Hepatocyte (in vitro differentiated cells): ENCODE data around the gene OPRM1. TPM values are rescaled to one million over a fixed set of nuclear protein-coding genes. Genes with fewer than 3 reads are reported as not detected.

Experiments
- DNase-seq: peaks from one replicate; pipeline ENCODE4 v3.0.0-alpha.2; 2016; ENCODE audit warnings: low spot score
- H2AFZ ChIP-seq: fragments of 200-600 bp; sonication (generic); 2 replicates; pipeline ENCODE4 v1.6.0; 2016; ENCODE audit warnings: antibody characterized with exemption, mild to moderate bottlenecking
- H3K27ac ChIP-seq: fragments of 200-600 bp; sonication (generic); 2 replicates; pipeline ENCODE4 v1.5.1; 2016; ENCODE audit warnings: mild to moderate bottlenecking
- H3K27me3 ChIP-seq: fragments of 200-600 bp; sonication (generic); 2 replicates; pipeline ENCODE4 v1.6.1; 2016
- H3K36me3 ChIP-seq: fragments of 200-600 bp; sonication (generic); replicated peaks from 2 replicates; pipeline ENCODE4 v1.5.1; 2016; ENCODE audit warnings: low read depth; ENCODE audit not compliant: insufficient read depth
- H3K4me1 ChIP-seq: fragments of 200-600 bp; sonication (generic); 2 replicates; pipeline ENCODE4 v1.5.1; 2016; ENCODE audit warnings: mild to moderate bottlenecking, moderate library complexity; ENCODE audit not compliant: insufficient read depth
- H3K4me2 ChIP-seq: fragments of 200-600 bp; sonication (generic); 2 replicates; pipeline ENCODE4 v1.6.0; 2016
- H3K4me3 ChIP-seq: fragments of 200-600 bp; sonication (generic); 2 replicates; pipeline ENCODE4 v1.5.1; 2016; ENCODE audit warnings: mild to moderate bottlenecking
- H3K79me2 ChIP-seq: fragments of 200-600 bp; sonication (generic); 2 replicates; pipeline ENCODE4 v1.6.0; 2017; ENCODE audit warnings: mild to moderate bottlenecking
- H3K9me2 ChIP-seq: fragments of 200-600 bp; sonication (generic); replicated peaks from 2 replicates; pipeline ENCODE4 v1.6.0; 2017; ENCODE audit warnings: mild to moderate bottlenecking; ENCODE audit not compliant: insufficient read depth
- H3K9me3 ChIP-seq: fragments of 200-600 bp; sonication (generic); 2 replicates; pipeline ENCODE4 v1.5.1; 2016; ENCODE audit warnings: low read depth, mild to moderate bottlenecking
- H4K20me1 ChIP-seq: fragments of 200-600 bp; sonication (generic); 2 replicates; pipeline ENCODE4 v1.6.0; 2016; ENCODE audit warnings: mild to moderate bottlenecking; ENCODE audit not compliant: insufficient read depth, poor library complexity, severe bottlenecking
- EZH2 ChIP-seq: fragments of 200-600 bp; sonication (generic); IDR thresholded peaks from 2 replicates; pipeline ENCODE4 v1.6.1; 2016; ENCODE audit warnings: antibody characterized with exemption, mild to moderate bottlenecking, borderline replicate concordance
- EZH2phosphoT487 ChIP-seq: fragments of 200-600 bp; sonication (generic); IDR thresholded peaks from one replicate; pipeline ENCODE4 v1.6.1; 2018; ENCODE audit warnings: antibody characterized with exemption, mild to moderate bottlenecking, low read depth, moderate library complexity; ENCODE audit not compliant: unreplicated experiment, severe bottlenecking
- WGBS: methylation state at CpG from one replicate; pipeline ENCODE4 v1.1.6; 2016; ENCODE audit warnings: low lambda C conversion rate; ENCODE audit errors: missing lambda C conversion rate; 5-methylcytosine and 5-hydroxymethylcytosine counted together
- polyA plus RNA-seq: library from polyadenylated mRNA; unstranded; fragments of >200 nt; fragmentation: Nextera tagmentation; extraction: Ambion mirVana; gene quantifications from 2 replicates; pipeline ENCODE4 v1.2.1, GENCODE V29; 2016
- total RNA-seq: library from RNA; depleted of rRNA; stranded (reverse); fragments of >200 nt; gene quantifications from 2 replicates; pipeline ENCODE4 v1.2.3, GENCODE V29; 2014
- TF ChIP-seq, protein P1 (sequence below): fragments of 200-600 bp; sonication (generic); IDR thresholded peaks from 2 replicates; pipeline ENCODE4 v1.5.1; 2016; ENCODE audit warnings: antibody characterized with exemption, mild to moderate bottlenecking; ENCODE audit not compliant: poor library complexity

OPRM1 gene
- total and polyA plus RNA-seq, 2 experiments from 2014 or later = not detected

DNA sequence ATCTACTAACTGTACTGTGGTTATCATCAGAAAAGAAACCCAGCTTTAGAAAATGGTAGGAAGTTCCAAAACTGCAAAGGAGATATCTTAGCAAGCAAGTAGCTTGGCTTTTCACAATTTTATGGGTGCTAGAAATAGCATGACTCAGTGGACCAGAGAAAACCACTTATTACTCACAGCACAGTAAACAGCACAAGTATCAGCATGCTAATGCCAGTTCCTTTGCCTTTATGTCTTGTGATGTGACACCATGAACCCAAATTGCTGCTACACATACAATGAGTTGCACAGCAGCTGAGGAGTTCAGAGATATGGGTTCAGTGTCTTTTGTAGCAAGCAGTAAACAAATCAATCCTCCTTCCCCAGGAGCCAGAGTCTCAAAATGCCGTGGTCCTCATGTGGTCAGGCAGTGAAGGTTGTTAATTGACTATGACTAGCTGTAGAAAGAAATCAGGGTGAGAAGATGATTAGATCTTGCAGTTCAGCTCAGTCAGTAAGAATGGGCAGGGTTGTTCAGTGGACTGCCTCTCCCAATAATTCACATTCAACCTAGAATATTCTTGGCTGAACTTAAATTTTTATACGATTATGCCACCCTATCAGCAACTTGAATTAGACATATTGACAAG, 73.3 kb downstream of the OPRM1 start:
- Histone ChIP-seq H4K20me1 (no peaks in the 10 kb centered on the region), H3K4me1 (no peaks in the 10 kb centered on the region), H3K36me3 (no peaks in the 10 kb centered on the region), H3K9me2 (no peaks in the 10 kb centered on the region), H3K4me3 (no peak overlapping the region), H3K9me3 (no peaks in the 10 kb centered on the region), H3K79me2 (no peaks in the 10 kb centered on the region), H3K4me2 (no peak overlapping the region), H3K27ac (no peak overlapping the region), H3K27me3 (no peaks in the 10 kb centered on the region), H2AFZ (no peak overlapping the region)
- 75% methylated on average over 2 of the region's 2 CpGs for WGBS
- DNase-seq = no peak
- TF ChIP-seq EZH2 = no peak
- TF ChIP-seq, protein P1, sequence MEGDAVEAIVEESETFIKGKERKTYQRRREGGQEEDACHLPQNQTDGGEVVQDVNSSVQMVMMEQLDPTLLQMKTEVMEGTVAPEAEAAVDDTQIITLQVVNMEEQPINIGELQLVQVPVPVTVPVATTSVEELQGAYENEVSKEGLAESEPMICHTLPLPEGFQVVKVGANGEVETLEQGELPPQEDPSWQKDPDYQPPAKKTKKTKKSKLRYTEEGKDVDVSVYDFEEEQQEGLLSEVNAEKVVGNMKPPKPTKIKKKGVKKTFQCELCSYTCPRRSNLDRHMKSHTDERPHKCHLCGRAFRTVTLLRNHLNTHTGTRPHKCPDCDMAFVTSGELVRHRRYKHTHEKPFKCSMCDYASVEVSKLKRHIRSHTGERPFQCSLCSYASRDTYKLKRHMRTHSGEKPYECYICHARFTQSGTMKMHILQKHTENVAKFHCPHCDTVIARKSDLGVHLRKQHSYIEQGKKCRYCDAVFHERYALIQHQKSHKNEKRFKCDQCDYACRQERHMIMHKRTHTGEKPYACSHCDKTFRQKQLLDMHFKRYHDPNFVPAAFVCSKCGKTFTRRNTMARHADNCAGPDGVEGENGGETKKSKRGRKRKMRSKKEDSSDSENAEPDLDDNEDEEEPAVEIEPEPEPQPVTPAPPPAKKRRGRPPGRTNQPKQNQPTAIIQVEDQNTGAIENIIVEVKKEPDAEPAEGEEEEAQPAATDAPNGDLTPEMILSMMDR = no peak
- no peak for TF ChIP-seq EZH2phosphoT487

DNA sequence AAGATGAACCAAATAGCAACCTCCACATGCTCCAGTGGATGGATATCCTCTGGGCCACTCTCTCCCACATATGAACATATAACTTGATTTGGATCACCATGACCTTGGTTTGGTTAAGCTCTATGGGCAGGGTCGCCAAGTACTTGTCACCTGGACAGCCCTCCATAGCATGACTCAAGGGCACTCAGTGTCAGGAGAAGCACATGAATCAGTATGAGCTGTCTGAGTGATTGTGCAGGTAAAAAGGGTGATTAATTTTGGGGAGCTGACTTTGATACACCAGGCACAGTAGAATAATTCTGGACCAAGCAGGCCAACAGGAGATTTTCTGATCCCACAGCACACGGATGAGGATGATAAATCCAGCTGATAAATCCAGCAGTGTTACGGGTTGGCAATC, 74.4 kb downstream of the OPRM1 start:
- no peak overlapping the region for H3K4me3 ChIP-seq
- H2AFZ ChIP-seq = no peak overlapping the region
- H3K4me2 ChIP-seq = no peak overlapping the region
- no peaks in the 10 kb centered on the region for H3K79me2 ChIP-seq
- DNase-seq = no peak
- no peaks in the 10 kb centered on the region for H3K27me3 ChIP-seq
- H3K9me3 ChIP-seq = no peaks in the 10 kb centered on the region
- H3K36me3 ChIP-seq = no peaks in the 10 kb centered on the region
- no peak for TF ChIP-seq EZH2
- no peak for TF ChIP-seq EZH2phosphoT487
- TF ChIP-seq, protein P1 = no peak
- no peak overlapping the region for H3K27ac ChIP-seq
- H3K9me2 ChIP-seq = no peaks in the 10 kb centered on the region
- H3K4me1 ChIP-seq = no peaks in the 10 kb centered on the region
- WGBS = 87% methylated on average over 3 of the region's 3 CpGs
- H4K20me1 ChIP-seq = no peaks in the 10 kb centered on the region

DNA sequence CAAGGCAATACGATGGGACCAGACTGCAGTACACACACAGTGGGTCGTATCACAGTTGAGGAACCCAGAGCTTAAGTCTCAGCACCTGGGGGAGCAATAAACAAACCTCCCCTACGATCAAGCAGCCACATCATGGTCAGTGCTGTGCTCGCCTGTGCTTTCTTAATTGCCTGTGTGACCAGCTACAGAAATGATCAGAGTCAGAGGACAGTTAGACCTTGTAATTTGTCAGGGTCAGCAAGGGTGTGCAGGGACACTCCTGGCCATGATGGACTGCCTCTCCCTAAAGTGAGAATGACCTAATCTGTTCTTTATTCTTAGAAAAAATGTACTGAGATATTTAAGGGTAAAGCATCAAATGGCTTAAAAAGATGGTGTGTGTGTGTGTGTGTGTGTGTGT, 78.4 kb downstream of the OPRM1 start:
- 77% methylated on average over 4 of the region's 4 CpGs for WGBS

More for the DNA sequence above, 78.4 kb downstream of the OPRM1 start:
- Histone ChIP-seq H2AFZ (no peak overlapping the region), H4K20me1 (no peaks in the 10 kb centered on the region), H3K27me3 (no peaks in the 10 kb centered on the region), H3K9me2 (no peaks in the 10 kb centered on the region), H3K4me2 (no peak overlapping the region), H3K4me3 (no peak overlapping the region), H3K36me3 (no peaks in the 10 kb centered on the region), H3K4me1 (no peaks in the 10 kb centered on the region), H3K9me3 (no peaks in the 10 kb centered on the region), H3K27ac (no peak overlapping the region), H3K79me2 (no peaks in the 10 kb centered on the region)
- TF ChIP-seq EZH2phosphoT487 (no peak), EZH2 (no peak)
- TF ChIP-seq, protein P1 = no peak
- DNase-seq = no peak
